PC-9 (cell line): Measurements from ENCODE around the gene MYL6.

ENCODE experiments used
- CTCF ChIP-seq: fragments of 200-600 bp; sonication (generic); conservative IDR thresholded peaks from 2 replicates; pipeline ENCODE4 v1.6.1; 2017; ENCODE audit warnings: mixed run types, antibody characterized with exemption, mild to moderate bottlenecking, moderate library complexity
- EZH2 ChIP-seq: fragments of 200-600 bp; sonication (generic); IDR thresholded peaks from 2 replicates; pipeline ENCODE4 v1.8.0; 2017; ENCODE audit warnings: antibody characterized with exemption, low read depth

GRCh38 chr12:56129206-56129941, 28.8 kb upstream of the MYL6 start:
- TF ChIP-seq CTCF (no peak), EZH2 (no peak)
